ENCODE data around the gene CCPG1. TPM values are rescaled to one million over a fixed set of nuclear protein-coding genes. Genes with fewer than 3 reads are reported as not detected.

CCPG1 gene
- total and polyA plus RNA-seq, 5 donors = 33.6 to 105 (median 75.7) TPM

DNA sequence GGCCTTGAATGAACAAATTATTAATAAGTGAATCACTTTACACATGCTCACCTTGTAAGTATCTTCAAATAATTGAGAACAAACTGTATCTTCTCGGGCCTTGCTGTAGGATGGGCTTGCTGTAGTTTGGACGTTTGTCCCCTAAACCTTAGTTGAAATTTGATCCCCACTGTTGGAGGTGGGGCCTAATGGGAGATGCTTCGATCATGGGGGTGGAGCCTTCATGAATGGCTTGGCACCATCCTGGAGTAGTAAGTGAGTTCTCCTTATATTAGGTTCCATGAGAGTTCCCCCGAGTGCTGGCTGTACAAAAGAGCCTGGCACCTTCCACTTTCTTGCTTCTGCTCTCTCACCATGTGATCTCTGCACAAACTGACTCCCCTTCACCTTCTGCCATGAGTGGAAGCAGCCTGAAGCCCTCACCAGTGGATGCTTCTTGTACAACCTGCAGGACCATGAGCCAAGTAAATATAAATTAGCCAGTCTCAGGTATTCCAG is 59.8 kb downstream of the CCPG1 start:
- 66% methylated on average over 4 of the region's 4 CpGs for WGBS
- Histone ChIP-seq H3K4me1 (ENCODE audit: control insufficient read depth, insufficient read depth, low read length) (peaks cover 3% of the 10 kb centered on the region), H3K27ac (ENCODE audit: low read length) (no peak overlapping the region), H3K9me3 (ENCODE audit: control insufficient read depth, low read length) (no peaks in the 10 kb centered on the region), H3K27me3 (ENCODE audit: control insufficient read depth, insufficient read depth) (no peaks in the 10 kb centered on the region), H3K4me3 (ENCODE audit: low read length) (no peak overlapping the region)
- DNase-seq (no peak), ATAC-seq (no peak)
- intact Hi-C loops (cut with DNase I) = no loop called here

DNA sequence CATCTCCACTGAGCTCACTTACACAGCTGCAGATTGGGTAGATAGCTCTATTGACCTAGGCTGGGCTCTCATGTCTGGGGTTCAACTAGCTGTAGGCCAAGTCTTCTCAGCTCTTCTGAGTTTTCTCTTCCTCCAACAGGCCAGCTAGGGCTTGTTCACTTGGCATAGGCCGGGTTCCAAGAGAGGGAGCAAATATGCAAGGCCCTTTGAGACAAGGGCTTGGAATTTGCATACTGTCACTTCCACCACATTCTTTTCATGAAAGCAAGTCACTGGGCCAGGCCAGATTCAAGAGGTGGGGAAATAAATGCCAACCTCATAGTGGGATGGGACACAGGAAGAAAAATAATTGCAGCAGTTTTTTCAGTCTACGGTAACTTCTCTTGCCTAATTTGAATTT is 64.0 kb downstream of the CCPG1 start:
- Histone ChIP-seq H3K27ac (ENCODE audit: low read length) (peak overlapping the region; percentile 30), H3K9me3 (ENCODE audit: control insufficient read depth, low read length) (no peaks in the 10 kb centered on the region), H3K4me1 (ENCODE audit: control insufficient read depth, insufficient read depth, low read length) (peaks cover 3% of the 10 kb centered on the region), H3K27me3 (ENCODE audit: control insufficient read depth, insufficient read depth) (no peaks in the 10 kb centered on the region), H3K4me3 (ENCODE audit: low read length) (no peak overlapping the region)
- no peak for DNase-seq
- intact Hi-C loops (cut with DNase I) = no loop called here
- 62% methylated on average over 2 of the region's 2 CpGs for WGBS
- ATAC-seq = peak; percentile 46 to 63

DNA sequence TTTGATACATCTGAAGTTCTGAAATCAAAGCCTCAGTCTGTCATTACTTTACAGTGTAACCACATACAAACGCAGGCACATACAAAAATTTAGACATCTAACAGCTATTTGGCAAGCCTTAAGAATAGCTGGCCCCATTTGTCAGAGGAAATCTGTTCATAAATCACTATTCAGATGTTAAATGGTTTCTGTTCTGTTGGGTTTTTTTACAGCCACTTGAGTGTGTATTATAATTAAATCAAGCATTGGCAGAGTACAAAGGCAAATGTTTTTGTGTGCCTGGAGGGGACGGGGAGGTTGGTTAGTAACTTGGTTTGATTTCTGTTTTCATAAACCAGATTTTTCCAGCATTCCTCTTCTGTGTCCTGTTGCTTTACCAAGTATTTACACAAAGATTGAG is 65.0 kb downstream of the CCPG1 start:
- 75% methylated on average over 2 of the region's 2 CpGs for WGBS
- intact Hi-C loops (cut with DNase I) = no loop called here
- H3K4me1 ChIP-seq (ENCODE audit: control insufficient read depth, insufficient read depth, low read length) = peaks cover 3% of the 10 kb centered on the region
- H3K4me3 ChIP-seq (ENCODE audit: low read length) = no peak overlapping the region
- H3K27ac ChIP-seq (ENCODE audit: low read length) = no peak overlapping the region
- H3K9me3 ChIP-seq (ENCODE audit: control insufficient read depth, low read length) = no peaks in the 10 kb centered on the region
- no peaks in the 10 kb centered on the region for H3K27me3 ChIP-seq (ENCODE audit: control insufficient read depth, insufficient read depth)
- no peak for ATAC-seq
- no peak for DNase-seq

DNA sequence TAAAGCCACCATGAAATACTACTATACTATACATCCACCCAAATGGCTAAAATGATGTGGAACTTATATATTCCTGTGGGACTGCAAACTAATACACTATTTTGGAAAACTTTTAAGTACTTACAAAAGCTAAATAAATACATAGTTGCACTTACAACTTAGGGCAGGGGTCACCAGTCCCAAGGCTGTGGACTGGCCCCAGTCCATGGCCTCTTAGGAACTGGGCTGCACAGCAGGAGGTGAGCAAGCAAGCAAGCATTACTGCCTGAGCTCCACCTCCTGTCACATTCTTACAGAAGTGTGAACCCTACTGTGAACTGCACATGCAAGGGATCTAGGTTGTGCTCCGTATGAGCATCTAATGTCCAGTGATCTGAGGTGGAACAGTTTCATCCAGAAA is 71.0 kb downstream of the CCPG1 start:
- DNase-seq (no peak), ATAC-seq (no peak)
- H3K9me3 ChIP-seq (ENCODE audit: control insufficient read depth, low read length) = no peaks in the 10 kb centered on the region
- intact Hi-C loops (cut with DNase I) = no loop called here
- no peak overlapping the region for H3K4me3 ChIP-seq (ENCODE audit: low read length)
- no peak overlapping the region for H3K27ac ChIP-seq (ENCODE audit: low read length)
- WGBS = 100% methylated on average over 1 of the region's 1 CpG
- no peaks in the 10 kb centered on the region for H3K4me1 ChIP-seq (ENCODE audit: control insufficient read depth, insufficient read depth, low read length)
- H3K27me3 ChIP-seq (ENCODE audit: control insufficient read depth, insufficient read depth) = no peaks in the 10 kb centered on the region

DNA sequence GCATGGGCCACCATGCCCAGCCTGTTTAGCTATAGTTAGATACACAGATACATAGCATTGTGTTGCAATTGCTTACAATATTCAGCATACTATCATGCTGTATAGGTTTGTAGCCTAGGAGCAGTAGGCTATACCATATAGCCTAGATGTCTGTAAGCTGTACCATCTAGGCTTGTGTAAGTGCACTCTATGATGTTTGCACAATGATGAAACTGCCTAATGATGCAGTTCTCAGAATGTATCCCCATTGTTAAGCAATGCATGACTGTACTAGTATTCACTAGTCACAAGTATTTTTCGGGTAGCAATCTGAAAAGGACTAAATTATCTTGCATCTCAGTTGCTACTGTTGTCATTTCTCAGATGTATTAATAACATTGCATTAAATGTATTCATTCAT is 73.2 kb downstream of the CCPG1 start:
- H3K4me3 ChIP-seq (ENCODE audit: low read length) = no peak overlapping the region
- 97% methylated on average over 1 of the region's 1 CpG for WGBS

DNA sequence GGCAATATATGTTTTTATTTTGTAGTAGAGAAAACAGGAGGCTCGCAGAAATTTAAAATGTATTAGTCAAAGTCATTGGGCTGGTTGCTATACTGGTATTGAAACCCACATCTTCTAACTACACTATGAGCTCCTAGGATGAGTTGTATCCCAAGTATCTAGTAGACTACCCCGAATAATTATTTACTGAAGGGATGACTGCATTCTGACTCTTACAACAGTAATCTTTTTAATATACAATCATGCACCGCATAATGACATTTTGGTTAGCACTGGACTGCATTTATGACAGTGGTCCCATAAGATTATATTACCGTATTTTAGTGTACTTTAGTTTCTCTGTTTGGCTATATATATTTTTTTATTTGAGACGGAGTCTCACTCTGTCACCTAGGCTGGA is 73.8 kb downstream of the CCPG1 start:
- Histone ChIP-seq H3K27ac (ENCODE audit: low read length) (no peak overlapping the region), H3K4me3 (ENCODE audit: low read length) (no peak overlapping the region), H3K27me3 (ENCODE audit: control insufficient read depth, insufficient read depth) (no peaks in the 10 kb centered on the region), H3K9me3 (ENCODE audit: control insufficient read depth, low read length) (no peaks in the 10 kb centered on the region), H3K4me1 (ENCODE audit: control insufficient read depth, insufficient read depth, low read length) (no peaks in the 10 kb centered on the region)
- ATAC-seq (no peak), DNase-seq (no peak)
- whole genome bisulfite sequencing = 99% methylated on average over 5 of the region's 5 CpGs
- intact Hi-C loops (cut with DNase I) = no loop called here

More for the DNA sequence above, 73.2 kb downstream of the CCPG1 start:
- Histone ChIP-seq H3K27ac (ENCODE audit: low read length) (no peak overlapping the region), H3K4me1 (ENCODE audit: control insufficient read depth, insufficient read depth, low read length) (no peaks in the 10 kb centered on the region), H3K9me3 (ENCODE audit: control insufficient read depth, low read length) (no peaks in the 10 kb centered on the region), H3K27me3 (ENCODE audit: control insufficient read depth, insufficient read depth) (no peaks in the 10 kb centered on the region)
- ATAC-seq (no peak), DNase-seq (no peak)
- intact Hi-C loops (cut with DNase I) = no loop called here

DNA sequence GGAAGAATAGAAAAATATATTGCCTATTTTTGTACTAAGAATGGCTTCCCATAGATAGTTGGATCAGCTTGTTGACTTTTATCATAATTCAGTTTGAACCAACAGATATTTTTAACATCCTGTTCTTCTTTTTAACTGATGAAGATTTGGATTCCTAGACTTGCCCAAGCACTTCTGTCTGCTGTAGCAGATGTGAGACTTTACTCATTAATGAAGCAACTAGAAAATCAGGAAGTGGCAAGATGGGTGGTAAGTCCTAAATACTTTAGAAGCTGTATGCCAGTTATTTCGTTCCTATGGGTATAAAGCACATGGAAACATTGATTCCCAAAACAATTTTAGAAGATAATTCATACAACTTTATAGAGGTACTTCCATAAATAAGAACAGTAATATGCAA is 80.8 kb downstream of the CCPG1 start:
- no peaks in the 10 kb centered on the region for H3K9me3 ChIP-seq (ENCODE audit: control insufficient read depth, low read length)
- no peaks in the 10 kb centered on the region for H3K4me1 ChIP-seq (ENCODE audit: control insufficient read depth, insufficient read depth, low read length)
- no peak for DNase-seq
- 76% methylated on average over 1 of the region's 1 CpG for WGBS
- H3K4me3 ChIP-seq (ENCODE audit: low read length) = no peak overlapping the region
- H3K27me3 ChIP-seq (ENCODE audit: control insufficient read depth, insufficient read depth) = no peaks in the 10 kb centered on the region
- ATAC-seq = no peak
- H3K27ac ChIP-seq (ENCODE audit: low read length) = no peak overlapping the region
- intact Hi-C loops (cut with DNase I) = no loop called here

DNA sequence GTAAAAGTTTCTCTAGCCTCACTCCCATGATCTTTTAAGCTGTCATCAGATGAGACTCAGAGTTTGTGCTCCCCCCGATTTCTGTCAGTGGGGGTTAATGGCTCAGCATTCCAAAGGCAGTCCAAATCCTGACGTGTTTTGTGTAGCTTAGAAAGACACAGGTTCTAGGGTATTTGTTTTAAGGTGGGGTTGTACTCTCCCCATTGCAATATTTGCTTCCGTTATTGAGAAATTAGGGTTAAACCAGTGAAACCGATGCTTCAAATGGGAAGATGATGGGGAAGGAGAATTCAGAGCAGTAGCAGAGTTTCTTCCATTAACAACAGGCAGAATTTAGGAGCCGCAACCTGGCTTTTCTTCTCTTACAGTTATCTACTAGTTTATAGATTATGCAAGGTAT is 85.7 kb downstream of the CCPG1 start:
- intact Hi-C loops (cut with DNase I) = no loop called here
- ATAC-seq (no peak), DNase-seq (no peak)
- H3K4me1 ChIP-seq (ENCODE audit: control insufficient read depth, insufficient read depth, low read length) = no peaks in the 10 kb centered on the region
- no peaks in the 10 kb centered on the region for H3K9me3 ChIP-seq (ENCODE audit: control insufficient read depth, low read length)
- no peak overlapping the region for H3K27ac ChIP-seq (ENCODE audit: low read length)
- no peaks in the 10 kb centered on the region for H3K27me3 ChIP-seq (ENCODE audit: control insufficient read depth, insufficient read depth)
- 79% methylated on average over 5 of the region's 5 CpGs for WGBS
- H3K4me3 ChIP-seq (ENCODE audit: low read length) = no peak overlapping the region

DNA sequence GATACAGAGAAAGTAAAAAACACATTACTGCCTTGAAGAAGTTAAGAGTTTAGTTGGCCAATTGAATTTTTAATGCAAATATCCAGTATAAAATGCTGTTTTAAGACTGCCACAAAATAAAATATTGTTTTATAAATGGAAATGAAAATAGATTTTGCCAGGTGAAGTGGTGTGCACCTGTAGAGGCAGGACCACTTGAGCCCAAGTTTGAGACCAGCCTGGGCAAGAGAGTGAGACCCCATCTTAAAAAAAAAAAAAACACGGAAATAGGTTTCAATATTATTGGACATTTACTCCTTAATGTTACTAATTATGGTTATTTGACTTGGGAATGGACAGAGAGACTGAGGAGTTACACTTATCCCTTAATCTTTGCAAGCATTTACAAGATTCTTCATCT is 87.2 kb downstream of the CCPG1 start:
- no peak overlapping the region for H3K27ac ChIP-seq (ENCODE audit: low read length)
- 91% methylated on average over 1 of the region's 1 CpG for WGBS
- no peaks in the 10 kb centered on the region for H3K9me3 ChIP-seq (ENCODE audit: control insufficient read depth, low read length)
- peaks cover under 1% of the 10 kb centered on the region for H3K4me1 ChIP-seq (ENCODE audit: control insufficient read depth, insufficient read depth, low read length)
- H3K4me3 ChIP-seq (ENCODE audit: low read length) = no peak overlapping the region
- DNase-seq (no peak), ATAC-seq (no peak)
- intact Hi-C loops (cut with DNase I) = no loop called here
- H3K27me3 ChIP-seq (ENCODE audit: control insufficient read depth, insufficient read depth) = no peaks in the 10 kb centered on the region

DNA sequence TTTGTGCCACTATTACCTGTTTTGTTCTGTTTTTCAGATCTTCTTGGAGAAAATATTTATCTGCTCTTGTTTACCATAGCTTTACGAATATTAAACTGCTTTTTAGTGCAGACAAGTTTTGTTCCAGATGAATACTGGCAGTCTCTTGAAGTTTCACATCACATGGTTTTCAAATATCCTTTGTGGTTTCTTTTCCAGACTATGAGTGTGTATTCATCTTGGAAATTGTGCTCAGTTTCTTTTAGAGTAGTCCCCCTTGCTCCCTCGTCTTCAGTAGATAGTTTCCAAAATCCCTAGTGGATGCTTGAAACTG is 88.0 kb downstream of the CCPG1 start:
- H3K27me3 ChIP-seq (ENCODE audit: control insufficient read depth, insufficient read depth) = no peaks in the 10 kb centered on the region
- H3K4me3 ChIP-seq (ENCODE audit: low read length) = no peak overlapping the region
- ATAC-seq (no peak), DNase-seq (no peak)
- H3K27ac ChIP-seq (ENCODE audit: low read length) = no peak overlapping the region
- 41% methylated on average over 2 of the region's 2 CpGs for WGBS
- H3K9me3 ChIP-seq (ENCODE audit: control insufficient read depth, low read length) = no peaks in the 10 kb centered on the region
- intact Hi-C loops (cut with DNase I) = no loop called here
- peaks cover 1% of the 10 kb centered on the region for H3K4me1 ChIP-seq (ENCODE audit: control insufficient read depth, insufficient read depth, low read length)

DNA sequence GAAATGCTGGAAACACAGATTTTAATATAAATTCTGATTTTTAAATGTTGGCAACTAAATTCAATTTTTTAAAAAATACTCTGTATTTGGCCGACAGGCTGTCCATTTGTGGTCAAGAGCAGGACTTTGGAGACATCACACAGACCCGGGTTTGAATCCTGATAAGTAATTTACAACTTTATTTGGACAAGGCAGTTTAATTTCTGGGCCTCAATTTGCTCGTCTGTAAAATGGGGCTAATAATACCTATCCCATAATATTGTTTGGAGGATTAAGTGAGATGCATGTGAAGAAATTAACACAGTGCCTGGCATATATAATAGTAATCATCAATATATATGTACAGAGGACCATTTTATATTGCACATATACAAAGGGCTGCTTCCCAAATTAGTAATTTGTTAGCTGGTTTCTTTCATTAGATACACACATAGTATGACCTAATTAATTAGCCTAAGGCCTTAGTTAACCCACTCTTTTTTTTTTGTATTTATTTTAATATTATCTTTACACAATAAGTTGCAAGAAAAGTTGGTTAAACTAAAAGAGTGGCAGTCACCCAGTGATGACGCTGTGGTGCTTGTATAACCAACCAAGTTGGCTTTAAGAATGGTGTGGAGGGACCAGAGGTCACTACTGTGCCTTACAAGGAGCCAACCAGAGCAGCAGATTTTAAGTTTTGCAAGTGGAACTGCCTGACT is 88.5 kb downstream of the CCPG1 start:
- Histone ChIP-seq H3K4me3 (ENCODE audit: low read length) (peak overlapping the region; percentile 84), H3K4me1 (ENCODE audit: control insufficient read depth, insufficient read depth, low read length) (peaks cover 1% of the 10 kb centered on the region), H3K27ac (ENCODE audit: low read length) (no peak overlapping the region), H3K9me3 (ENCODE audit: control insufficient read depth, low read length) (no peaks in the 10 kb centered on the region), H3K27me3 (ENCODE audit: control insufficient read depth, insufficient read depth) (no peaks in the 10 kb centered on the region)
- intact Hi-C loops (cut with DNase I) = no loop called here
- ATAC-seq (peak in 1 of 2 donors; percentile 43), DNase-seq (no peak)
- WGBS = 64% methylated on average over 4 of the region's 4 CpGs
